ENCODE data around the gene ENTHD1.
"Not testable (repeated sequence)": the region's sequence is repeated elsewhere in the genome, so short reads cannot be mapped to it uniquely, and the experiment has no call there.

Gene ENTHD1

GRCh38 chr22:39925273-39925672 lies 31.7 kb upstream of the ENTHD1 start:
- DNase-seq (ENCODE audit: low read depth in 2 of 2): no peak

GRCh38 chr22:39924286-39924685 lies 30.7 kb upstream of the ENTHD1 start:
- DNase-seq (ENCODE audit: low read depth in 2 of 2): no peak

GRCh38 chr22:39923696-39924095 lies 30.1 kb upstream of the ENTHD1 start:
- no peak for DNase-seq (ENCODE audit: low read depth in 2 of 2)

- no peak for DNase-seq (ENCODE audit: low read depth in 2 of 2)
These were observed 26.7 kb upstream of the ENTHD1 start for GRCh38 chr22:39920134-39920743.

- DNase-seq (ENCODE audit: low read depth in 2 of 2): no peak
These were observed 24.4 kb upstream of the ENTHD1 start for GRCh38 chr22:39917776-39918495.

- no peak for DNase-seq (ENCODE audit: low read depth in 2 of 2)
These were observed 23.7 kb upstream of the ENTHD1 start for GRCh38 chr22:39917197-39917643.

- no peak for DNase-seq (ENCODE audit: low read depth in 2 of 2)
These were observed 22.9 kb upstream of the ENTHD1 start for GRCh38 chr22:39916496-39916895.

- DNase-seq (ENCODE audit: low read depth in 2 of 2): no peak
These were observed 21.8 kb upstream of the ENTHD1 start for GRCh38 chr22:39915295-39915726.

- no peak for DNase-seq (ENCODE audit: low read depth in 2 of 2)
These were observed 21.0 kb upstream of the ENTHD1 start for GRCh38 chr22:39914584-39914983.

GRCh38 chr22:39913886-39914285 lies 20.3 kb upstream of the ENTHD1 start:
- no peak for DNase-seq (ENCODE audit: low read depth in 2 of 2)

- DNase-seq (ENCODE audit: low read depth in 2 of 2): no peak
These were observed 19.8 kb upstream of the ENTHD1 start for GRCh38 chr22:39913321-39913720.

- DNase-seq (ENCODE audit: low read depth in 2 of 2): no peak
These were observed 17.5 kb upstream of the ENTHD1 start for GRCh38 chr22:39910876-39911613.

- no peak for DNase-seq (ENCODE audit: low read depth in 2 of 2)
These were observed 15.2 kb upstream of the ENTHD1 start for GRCh38 chr22:39908737-39909136.

GRCh38 chr22:39908136-39908535 lies 14.6 kb upstream of the ENTHD1 start:
- no peak for DNase-seq (ENCODE audit: low read depth in 2 of 2)

- no peak for DNase-seq (ENCODE audit: low read depth in 2 of 2)
These were observed 14.1 kb upstream of the ENTHD1 start for GRCh38 chr22:39907605-39908097.

- no peak for DNase-seq (ENCODE audit: low read depth in 2 of 2)
These were observed 13.5 kb upstream of the ENTHD1 start for GRCh38 chr22:39907047-39907446.

GRCh38 chr22:39906207-39906606 lies 12.6 kb upstream of the ENTHD1 start:
- no peak for DNase-seq (ENCODE audit: low read depth in 2 of 2)

GRCh38 chr22:39905687-39906086 lies 12.1 kb upstream of the ENTHD1 start:
- no peak for DNase-seq (ENCODE audit: low read depth in 2 of 2)

- no peak for DNase-seq (ENCODE audit: low read depth in 2 of 2)
These were observed 11.3 kb upstream of the ENTHD1 start for GRCh38 chr22:39904862-39905261.

- DNase-seq (ENCODE audit: low read depth in 2 of 2): not testable (repeated sequence)
These were observed 10.5 kb upstream of the ENTHD1 start for GRCh38 chr22:39904024-39904423.

- DNase-seq (ENCODE audit: low read depth in 2 of 2): no peak
These were observed 8.1 kb upstream of the ENTHD1 start for GRCh38 chr22:39901565-39902146.

Measured in stimulated activated CD8-positive, alpha-beta memory T cell treated with anti-CD3 and anti-CD28 coated beads, Interleukin-7, amount 100 ng/mL, for 1 hour (primary cell).